HepG2 (cell line): Measurements from ENCODE around the gene PTCRA.

Experiments used
- LCORL ChIP-seq, 2 experiments: fragments of 450-650 bp in 1 of 2; sonication (generic) in 1 of 2; formaldehyde crosslinking in 1 of 2; IDR thresholded peaks; 2 replicates each; pipeline versions ENCODE4 v1.5.0 to v1.6.1; 2017 to 2020; ENCODE audit warnings: antibody characterized with exemption in 1 of 2, missing genetic modification reagents in 1 of 2
- MAFG ChIP-seq: sonication (generic); formaldehyde crosslinking; IDR thresholded peaks from 2 replicates; pipeline ENCODE4 v1.5.1; 2020; ENCODE audit warnings: mild to moderate bottlenecking, missing genetic modification reagents
- MXI1 ChIP-seq: IDR thresholded peaks from 3 replicates; pipeline ENCODE4 v1.6.1; 2012; ENCODE audit warnings: low read depth, low read length, inconsistent platforms, borderline replicate concordance
- ZNF232 ChIP-seq: sonication (generic); formaldehyde crosslinking; IDR thresholded peaks from 2 replicates; pipeline ENCODE4 v1.4.0; 2020; ENCODE audit warnings: missing genetic modification reagents, borderline replicate concordance
- ZNF383 ChIP-seq: sonication (generic); formaldehyde crosslinking; IDR thresholded peaks from 2 replicates; pipeline ENCODE4 v1.4.0; 2020; ENCODE audit warnings: missing genetic modification reagents, mild to moderate bottlenecking, borderline replicate concordance
- ZNF501 ChIP-seq: sonication (generic); formaldehyde crosslinking; IDR thresholded peaks from 2 replicates; pipeline ENCODE4 v1.5.1; 2020; ENCODE audit warnings: mild to moderate bottlenecking, moderate library complexity, missing genetic modification reagents
- TF ChIP-seq, protein P1 (sequence below): sonication (generic); formaldehyde crosslinking; IDR thresholded peaks from 2 replicates; pipeline ENCODE4 v1.5.0; 2020; ENCODE audit warnings: mild to moderate bottlenecking, missing genetic modification reagents, moderate library complexity

DNA sequence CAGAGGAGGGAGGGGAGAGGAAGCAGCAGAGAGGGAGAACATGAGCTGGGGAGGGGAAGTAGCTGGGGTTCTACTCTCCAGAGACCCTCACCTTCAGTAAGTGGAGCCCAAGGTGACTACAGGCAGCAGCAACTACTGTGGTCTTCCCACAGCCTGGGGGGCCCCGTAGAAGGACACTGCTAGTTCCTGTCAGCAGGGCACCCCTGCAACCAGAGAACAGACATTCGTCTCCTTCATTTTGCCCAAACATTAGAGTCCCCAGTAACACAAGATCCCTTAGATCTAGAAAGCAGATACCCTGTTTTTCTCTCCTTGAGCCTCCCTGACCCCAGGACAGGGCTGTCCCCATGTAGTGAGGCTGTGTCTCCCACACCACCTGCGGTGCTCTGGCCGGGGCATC lies 52.9 kb downstream of the PTCRA start:
- no peak for TF ChIP-seq MAFG (CRISPR knock-in tag)
- TF ChIP-seq, protein P1, sequence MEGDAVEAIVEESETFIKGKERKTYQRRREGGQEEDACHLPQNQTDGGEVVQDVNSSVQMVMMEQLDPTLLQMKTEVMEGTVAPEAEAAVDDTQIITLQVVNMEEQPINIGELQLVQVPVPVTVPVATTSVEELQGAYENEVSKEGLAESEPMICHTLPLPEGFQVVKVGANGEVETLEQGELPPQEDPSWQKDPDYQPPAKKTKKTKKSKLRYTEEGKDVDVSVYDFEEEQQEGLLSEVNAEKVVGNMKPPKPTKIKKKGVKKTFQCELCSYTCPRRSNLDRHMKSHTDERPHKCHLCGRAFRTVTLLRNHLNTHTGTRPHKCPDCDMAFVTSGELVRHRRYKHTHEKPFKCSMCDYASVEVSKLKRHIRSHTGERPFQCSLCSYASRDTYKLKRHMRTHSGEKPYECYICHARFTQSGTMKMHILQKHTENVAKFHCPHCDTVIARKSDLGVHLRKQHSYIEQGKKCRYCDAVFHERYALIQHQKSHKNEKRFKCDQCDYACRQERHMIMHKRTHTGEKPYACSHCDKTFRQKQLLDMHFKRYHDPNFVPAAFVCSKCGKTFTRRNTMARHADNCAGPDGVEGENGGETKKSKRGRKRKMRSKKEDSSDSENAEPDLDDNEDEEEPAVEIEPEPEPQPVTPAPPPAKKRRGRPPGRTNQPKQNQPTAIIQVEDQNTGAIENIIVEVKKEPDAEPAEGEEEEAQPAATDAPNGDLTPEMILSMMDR (CRISPR knock-in tag), result no peak
- TF ChIP-seq ZNF501 (CRISPR knock-in tag), result no peak
- no peak for TF ChIP-seq ZNF383 (CRISPR knock-in tag)
- TF ChIP-seq MXI1, result no peak
- TF ChIP-seq LCORL (IDR thresholded peaks at IDR 0.05), result no peak
- TF ChIP-seq LCORL (CRISPR knock-in tag; IDR thresholded peaks at IDR 0.05), result no peak
- no peak for TF ChIP-seq ZNF232
